Endothelial cell (in vitro differentiated cells): ENCODE measurements around the gene CEL. TPM values are rescaled to one million over a fixed set of nuclear protein-coding genes. Genes with fewer than 3 reads are reported as not detected.

Experiments
- DNase-seq: peaks from one replicate; pipeline ENCODE4 v3.0.0; 2021; ENCODE audit warnings: low spot score
- H3K27ac Mint-ChIP-seq: one replicate; pipeline ENCODE4 v1.8.0; 2021; ENCODE audit warnings: mixed read lengths, inconsistent platforms; ENCODE audit not compliant: unreplicated experiment
- H3K27me3 Mint-ChIP-seq: one replicate; pipeline ENCODE4 v1.8.0; 2021; ENCODE audit warnings: mild to moderate bottlenecking, moderate library complexity, mixed read lengths, inconsistent platforms; ENCODE audit not compliant: unreplicated experiment
- H3K36me3 Mint-ChIP-seq: one replicate; pipeline ENCODE4 v1.8.0; 2021; ENCODE audit warnings: mild to moderate bottlenecking, low read depth, mixed read lengths, inconsistent platforms; ENCODE audit not compliant: unreplicated experiment
- H3K4me1 Mint-ChIP-seq: one replicate; pipeline ENCODE4 v1.8.0; 2021; ENCODE audit warnings: mild to moderate bottlenecking, mixed read lengths, inconsistent platforms; ENCODE audit not compliant: unreplicated experiment
- H3K4me3 Mint-ChIP-seq: one replicate; pipeline ENCODE4 v1.8.0; 2021; ENCODE audit warnings: mild to moderate bottlenecking, mixed read lengths, inconsistent platforms; ENCODE audit not compliant: unreplicated experiment
- H3K9me3 Mint-ChIP-seq: one replicate; pipeline ENCODE4 v1.8.0; 2021; ENCODE audit warnings: mixed read lengths, inconsistent platforms; ENCODE audit not compliant: unreplicated experiment
- total RNA-seq: library from RNA; stranded (reverse); fragmentation: NEBNext Ultra II Directional; extraction: Animal tissue kit (Norgen Biotek cat#: 25700); gene quantifications from one replicate; pipeline ENCODE4 v1.2.1, GENCODE V29; 2021; ENCODE audit not compliant: unreplicated experiment
- TF ChIP-seq, protein P1 (sequence below): fragments of 200-600 bp; sonication (generic); IDR thresholded peaks from one replicate; pipeline ENCODE4 v1.5.0; 2021; ENCODE audit warnings: antibody characterized with exemption; ENCODE audit not compliant: unreplicated experiment

Gene CEL
- total RNA-seq, 1 donor from 2014 or later: 4.2 TPM

DNA sequence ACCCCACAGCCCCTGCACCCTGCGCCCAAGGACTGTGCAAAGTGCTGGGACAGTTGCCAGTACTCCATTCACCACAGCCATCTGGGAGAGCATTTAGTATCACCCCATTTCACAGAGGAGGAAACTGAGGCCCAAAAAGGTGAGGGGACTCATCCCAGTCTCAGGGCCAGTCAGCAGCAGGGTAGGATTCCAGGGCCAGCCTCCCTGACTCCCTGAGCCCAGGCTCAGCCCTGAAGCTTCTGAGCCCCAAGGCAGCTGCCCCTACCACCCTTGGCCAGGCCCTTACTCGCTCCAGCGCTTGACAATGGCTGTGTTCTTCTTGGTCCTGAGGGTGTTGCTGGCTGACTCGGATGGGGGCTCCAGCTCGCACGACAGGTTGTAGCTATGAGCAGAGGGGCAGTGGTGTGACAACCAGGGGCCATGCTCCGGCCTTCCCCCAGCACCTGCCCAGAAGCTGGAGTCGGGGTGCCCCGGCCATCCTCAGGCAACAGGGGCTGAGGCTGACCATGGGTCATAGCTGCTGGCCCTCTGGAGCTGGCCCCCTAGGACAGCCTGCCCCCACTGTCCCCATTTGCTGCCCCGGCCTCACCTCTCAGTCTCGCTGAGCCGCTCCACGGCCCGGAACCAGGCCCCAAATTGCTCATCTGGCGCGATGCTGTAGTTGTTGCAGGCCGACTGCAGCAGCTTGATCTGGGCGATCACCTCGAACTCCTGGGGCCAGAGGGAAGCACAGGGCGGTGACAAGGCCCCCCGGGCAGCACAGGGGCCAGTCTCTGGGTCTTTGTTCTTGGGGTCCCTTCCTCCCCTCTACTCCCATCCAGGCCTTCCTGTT lies 40.6 kb downstream of the CEL start:
- TF ChIP-seq, protein P1, sequence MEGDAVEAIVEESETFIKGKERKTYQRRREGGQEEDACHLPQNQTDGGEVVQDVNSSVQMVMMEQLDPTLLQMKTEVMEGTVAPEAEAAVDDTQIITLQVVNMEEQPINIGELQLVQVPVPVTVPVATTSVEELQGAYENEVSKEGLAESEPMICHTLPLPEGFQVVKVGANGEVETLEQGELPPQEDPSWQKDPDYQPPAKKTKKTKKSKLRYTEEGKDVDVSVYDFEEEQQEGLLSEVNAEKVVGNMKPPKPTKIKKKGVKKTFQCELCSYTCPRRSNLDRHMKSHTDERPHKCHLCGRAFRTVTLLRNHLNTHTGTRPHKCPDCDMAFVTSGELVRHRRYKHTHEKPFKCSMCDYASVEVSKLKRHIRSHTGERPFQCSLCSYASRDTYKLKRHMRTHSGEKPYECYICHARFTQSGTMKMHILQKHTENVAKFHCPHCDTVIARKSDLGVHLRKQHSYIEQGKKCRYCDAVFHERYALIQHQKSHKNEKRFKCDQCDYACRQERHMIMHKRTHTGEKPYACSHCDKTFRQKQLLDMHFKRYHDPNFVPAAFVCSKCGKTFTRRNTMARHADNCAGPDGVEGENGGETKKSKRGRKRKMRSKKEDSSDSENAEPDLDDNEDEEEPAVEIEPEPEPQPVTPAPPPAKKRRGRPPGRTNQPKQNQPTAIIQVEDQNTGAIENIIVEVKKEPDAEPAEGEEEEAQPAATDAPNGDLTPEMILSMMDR: no peak
- peaks cover 46% of the 10 kb centered on the region for H3K36me3 Mint-ChIP-seq
- H3K4me3 Mint-ChIP-seq: no peak overlapping the region
- H3K9me3 Mint-ChIP-seq: no peaks in the 10 kb centered on the region
- no peaks in the 10 kb centered on the region for H3K4me1 Mint-ChIP-seq
- no peak for DNase-seq
- no peak overlapping the region for H3K27ac Mint-ChIP-seq
- H3K27me3 Mint-ChIP-seq: peaks cover 3% of the 10 kb centered on the region

DNA sequence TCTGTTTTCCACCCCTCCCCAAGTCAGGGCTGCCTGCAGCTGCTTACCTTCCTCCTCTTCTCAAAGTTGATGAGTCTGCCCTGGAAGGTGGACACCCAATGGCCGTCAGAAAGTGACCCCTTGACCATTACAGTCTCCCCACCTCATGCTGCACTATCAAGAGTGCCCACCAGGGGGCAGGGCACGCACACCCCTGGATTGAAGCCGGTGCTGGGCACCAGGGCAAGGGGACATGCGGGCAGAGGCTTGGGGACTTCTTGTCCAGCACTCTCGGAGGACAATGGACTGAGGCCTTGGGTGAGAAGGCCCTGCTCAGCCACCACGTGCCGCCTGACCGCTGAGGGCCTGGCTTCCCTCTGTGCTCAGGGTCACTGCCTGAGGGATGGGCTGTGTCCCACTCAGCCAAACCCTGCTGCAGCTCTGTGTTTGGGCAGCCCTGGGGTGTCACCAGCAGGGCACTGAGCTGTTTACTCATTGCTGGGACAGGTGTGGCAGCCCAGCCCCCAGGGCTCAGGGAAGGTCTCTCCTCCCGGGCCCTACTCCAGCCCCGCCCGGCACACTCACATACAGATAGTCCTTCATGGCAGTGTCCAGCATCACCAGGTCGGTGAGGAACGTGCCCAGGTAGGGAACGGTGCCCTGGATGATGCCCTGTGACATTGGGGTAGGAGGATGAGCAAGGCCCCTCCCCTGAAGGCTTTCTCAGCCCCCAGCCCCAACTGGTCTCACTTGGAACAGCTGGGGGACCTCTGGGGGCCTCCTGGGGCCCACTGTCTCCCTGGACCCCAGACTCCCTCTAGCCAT lies 41.6 kb downstream of the CEL start:
- TF ChIP-seq, protein P1: peak; percentile 97
- DNase-seq: peak; percentile 79
- Mint-ChIP-seq H3K36me3 (peaks cover 40% of the 10 kb centered on the region), H3K27me3 (peaks cover 3% of the 10 kb centered on the region), H3K4me1 (no peaks in the 10 kb centered on the region), H3K4me3 (no peak overlapping the region), H3K9me3 (no peaks in the 10 kb centered on the region), H3K27ac (peak overlapping the region; percentile 42)

DNA sequence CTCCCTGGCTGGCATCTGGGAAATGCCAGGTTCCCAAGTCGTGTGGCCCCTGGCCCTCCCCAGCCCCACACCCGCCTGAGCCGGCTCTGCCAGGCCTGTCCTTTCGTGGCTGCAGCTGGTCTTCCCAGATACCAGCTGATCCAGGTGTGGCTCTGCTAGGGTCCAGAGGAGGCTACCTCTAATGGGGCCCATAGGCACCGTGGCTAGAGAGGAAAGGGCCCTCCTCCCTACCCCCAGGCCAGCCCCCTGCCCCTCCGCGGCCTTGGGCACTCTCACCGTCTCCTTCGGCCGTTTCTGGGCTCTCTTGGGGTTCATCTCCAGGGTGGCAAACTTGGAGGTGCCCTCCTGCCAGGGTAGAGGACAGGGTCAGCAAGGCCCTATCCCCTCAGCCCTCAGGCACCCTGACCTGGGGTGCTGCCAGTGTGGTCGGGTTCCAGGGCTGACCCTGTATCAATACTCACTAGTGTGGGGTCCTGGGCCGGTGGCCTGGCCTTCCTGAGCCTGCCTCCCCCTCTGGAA lies 42.3 kb downstream of the CEL start:
- peaks cover 3% of the 10 kb centered on the region for H3K27me3 Mint-ChIP-seq
- DNase-seq: no peak
- no peak overlapping the region for H3K27ac Mint-ChIP-seq
- peaks cover 35% of the 10 kb centered on the region for H3K36me3 Mint-ChIP-seq
- no peaks in the 10 kb centered on the region for H3K9me3 Mint-ChIP-seq
- no peaks in the 10 kb centered on the region for H3K4me1 Mint-ChIP-seq
- TF ChIP-seq, protein P1: no peak
- no peak overlapping the region for H3K4me3 Mint-ChIP-seq

DNA sequence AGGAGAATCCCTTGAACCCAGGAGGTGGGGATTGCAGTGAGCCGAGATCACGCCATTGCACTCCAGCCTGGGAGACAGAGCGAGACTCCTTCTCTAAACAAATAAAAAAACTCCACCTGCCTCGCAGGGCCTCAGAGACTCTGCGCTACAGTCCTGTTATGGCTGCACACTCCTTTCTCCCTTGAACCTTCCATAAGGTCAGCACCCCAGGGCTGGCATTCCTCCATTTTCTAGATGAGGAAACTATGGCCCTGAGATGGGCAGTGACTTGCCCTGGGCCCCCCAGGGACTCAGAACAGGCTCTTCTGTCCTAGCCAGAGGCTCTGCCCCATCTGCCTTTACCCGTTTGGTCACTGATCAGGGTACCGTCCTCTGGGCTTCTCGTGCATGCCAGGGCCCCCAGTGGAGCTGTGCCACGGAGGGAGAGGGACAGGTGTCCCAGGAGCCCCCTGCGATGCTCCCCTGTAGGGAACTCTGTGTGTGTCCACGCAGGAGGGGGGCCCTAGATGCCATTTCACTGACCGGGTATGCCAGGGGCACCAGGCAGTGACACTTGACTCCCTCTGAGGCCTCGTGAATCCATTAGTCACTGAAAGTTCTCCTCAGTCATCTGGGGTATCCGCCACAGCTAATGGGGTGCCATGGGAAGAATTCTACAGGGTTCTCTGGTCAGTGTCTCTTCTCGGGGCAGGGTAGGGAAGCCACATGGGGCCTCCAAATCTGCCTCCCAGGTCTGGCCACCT lies 43.1 kb downstream of the CEL start:
- Mint-ChIP-seq H3K27me3 (no peaks in the 10 kb centered on the region), H3K36me3 (peaks cover 32% of the 10 kb centered on the region), H3K4me1 (no peaks in the 10 kb centered on the region), H3K27ac (peak overlapping the region; percentile 24), H3K9me3 (no peaks in the 10 kb centered on the region), H3K4me3 (no peak overlapping the region)
- TF ChIP-seq, protein P1: no peak
- no peak for DNase-seq
